MM.1S (cell line): ENCODE results near the gene INSC.

Experiments used
- EZH2 ChIP-seq: fragments of 300-600 bp; sonication (generic); optimal IDR thresholded peaks from 2 replicates; pipeline ENCODE3; 2017; ENCODE audit warnings: low read depth, mild to moderate bottlenecking, antibody characterized with exemption, low read length, mixed read lengths
- TF ChIP-seq, protein P1 (sequence below): fragments of 300-600 bp; sonication (generic); IDR thresholded peaks from 2 replicates; pipeline ENCODE4 v1.5.1; 2016; ENCODE audit warnings: antibody characterized with exemption, low read length, mixed read lengths

DNA sequence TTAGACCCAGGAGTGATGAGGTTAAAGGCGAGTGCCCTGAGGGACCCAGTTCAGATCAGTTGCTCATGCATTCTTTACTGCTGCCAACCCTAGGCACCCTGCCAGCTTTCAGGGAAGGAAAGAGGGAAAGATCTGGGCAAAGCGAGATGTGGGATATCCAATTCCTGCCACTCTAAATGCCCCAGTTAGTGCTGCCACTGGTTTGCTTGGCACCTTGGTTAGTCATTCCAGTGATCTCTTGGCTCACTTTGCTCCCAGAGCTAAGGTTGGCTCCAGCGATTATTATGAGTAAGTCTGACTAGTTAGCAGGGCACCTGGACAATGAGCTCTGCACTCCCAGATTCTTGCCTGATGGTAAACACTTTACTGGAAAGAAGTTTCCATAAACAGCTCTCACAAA, 85.0 kb downstream of the INSC start:
- TF ChIP-seq, protein P1, sequence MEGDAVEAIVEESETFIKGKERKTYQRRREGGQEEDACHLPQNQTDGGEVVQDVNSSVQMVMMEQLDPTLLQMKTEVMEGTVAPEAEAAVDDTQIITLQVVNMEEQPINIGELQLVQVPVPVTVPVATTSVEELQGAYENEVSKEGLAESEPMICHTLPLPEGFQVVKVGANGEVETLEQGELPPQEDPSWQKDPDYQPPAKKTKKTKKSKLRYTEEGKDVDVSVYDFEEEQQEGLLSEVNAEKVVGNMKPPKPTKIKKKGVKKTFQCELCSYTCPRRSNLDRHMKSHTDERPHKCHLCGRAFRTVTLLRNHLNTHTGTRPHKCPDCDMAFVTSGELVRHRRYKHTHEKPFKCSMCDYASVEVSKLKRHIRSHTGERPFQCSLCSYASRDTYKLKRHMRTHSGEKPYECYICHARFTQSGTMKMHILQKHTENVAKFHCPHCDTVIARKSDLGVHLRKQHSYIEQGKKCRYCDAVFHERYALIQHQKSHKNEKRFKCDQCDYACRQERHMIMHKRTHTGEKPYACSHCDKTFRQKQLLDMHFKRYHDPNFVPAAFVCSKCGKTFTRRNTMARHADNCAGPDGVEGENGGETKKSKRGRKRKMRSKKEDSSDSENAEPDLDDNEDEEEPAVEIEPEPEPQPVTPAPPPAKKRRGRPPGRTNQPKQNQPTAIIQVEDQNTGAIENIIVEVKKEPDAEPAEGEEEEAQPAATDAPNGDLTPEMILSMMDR, result no peak
- TF ChIP-seq EZH2, result no peak
